Astrocyte (in vitro differentiated cells and primary cell): ENCODE results near the gene UBE2R2. TPM values are rescaled to one million over a fixed set of nuclear protein-coding genes. Genes with fewer than 3 reads are reported as not detected.

ENCODE experiments used
- DNase-seq: peaks from one replicate; pipeline ENCODE4 v3.0.0-alpha.2; 2010; ENCODE audit warnings: low read depth
- FAIRE-seq: peaks from 2 replicates; lab custom pipeline; 2011; peaks lifted over from hg19 to GRCh38; lab: Jason Lieb, UNC
- H2AFZ ChIP-seq: 2 replicates; pipeline ENCODE4 v1.6.0; 2012; ENCODE audit warnings: low read depth, low read length, inconsistent platforms
- H3K27ac ChIP-seq: 2 replicates; pipeline ENCODE4 v1.5.1; 2011; ENCODE audit warnings: low read depth, low read length, inconsistent platforms
- H3K27me3 ChIP-seq: 2 replicates; pipeline ENCODE4 v1.6.0; 2011; ENCODE audit warnings: low read length, inconsistent platforms; ENCODE audit not compliant: insufficient read depth
- H3K36me3 ChIP-seq: 2 replicates; pipeline ENCODE4 v1.5.1; 2011; ENCODE audit warnings: low read length, inconsistent platforms; ENCODE audit not compliant: insufficient read depth
- H3K4me1 ChIP-seq: 2 replicates; pipeline ENCODE4 v1.5.1; 2011; ENCODE audit warnings: low read length, inconsistent platforms; ENCODE audit not compliant: insufficient read depth
- H3K4me2 ChIP-seq: 2 replicates; pipeline ENCODE4 v1.6.0; 2012; ENCODE audit warnings: low read length, inconsistent platforms
- H3K4me3 ChIP-seq: 2 replicates; pipeline ENCODE4 v1.5.1; 2011; ENCODE audit warnings: low read depth, mild to moderate bottlenecking, low read length, inconsistent platforms; ENCODE audit not compliant: insufficient read depth
- H3K79me2 ChIP-seq: 2 replicates; pipeline ENCODE4 v1.6.0; 2012; ENCODE audit warnings: mild to moderate bottlenecking, low read length, inconsistent platforms; ENCODE audit not compliant: insufficient read depth
- H3K9ac ChIP-seq: 2 replicates; pipeline ENCODE4 v1.6.0; 2012; ENCODE audit warnings: mild to moderate bottlenecking, low read length, inconsistent platforms
- H3K9me3 ChIP-seq: 2 replicates; pipeline ENCODE4 v1.5.1; 2012; ENCODE audit warnings: low read depth, mild to moderate bottlenecking, low read length, inconsistent platforms; ENCODE audit not compliant: insufficient read depth
- H4K20me1 ChIP-seq: 2 replicates; pipeline ENCODE4 v1.6.0; 2012; ENCODE audit warnings: low read length, inconsistent platforms; ENCODE audit not compliant: insufficient read depth
- H3K27ac Mint-ChIP-seq: one replicate; pipeline ENCODE4 v1.8.0; 2021; ENCODE audit warnings: mild to moderate bottlenecking, mixed read lengths; ENCODE audit not compliant: unreplicated experiment
- H3K27me3 Mint-ChIP-seq: one replicate; pipeline ENCODE4 v1.8.0; 2021; ENCODE audit warnings: low read depth, mixed read lengths; ENCODE audit not compliant: unreplicated experiment
- H3K36me3 Mint-ChIP-seq: one replicate; pipeline ENCODE4 v1.8.0; 2021; ENCODE audit warnings: low read depth, mixed read lengths; ENCODE audit not compliant: unreplicated experiment
- H3K4me1 Mint-ChIP-seq: one replicate; pipeline ENCODE4 v1.8.0; 2021; ENCODE audit warnings: low read depth, mixed read lengths; ENCODE audit not compliant: unreplicated experiment
- H3K4me3 Mint-ChIP-seq: one replicate; pipeline ENCODE4 v1.8.0; 2021; ENCODE audit warnings: mild to moderate bottlenecking, moderate library complexity, mixed read lengths; ENCODE audit not compliant: unreplicated experiment
- H3K9me3 Mint-ChIP-seq: one replicate; pipeline ENCODE4 v1.8.0; 2021; ENCODE audit warnings: mild to moderate bottlenecking, mixed read lengths; ENCODE audit not compliant: unreplicated experiment
- CTCF ChIP-seq: IDR thresholded peaks from 2 replicates; pipeline ENCODE4 v1.5.1; 2011; ENCODE audit warnings: low read depth, mild to moderate bottlenecking, inconsistent platforms, low read length, moderate library complexity; ENCODE audit not compliant: insufficient read depth
- EZH2 ChIP-seq: IDR thresholded peaks from 2 replicates; pipeline ENCODE4 v1.6.1; 2012; ENCODE audit warnings: mild to moderate bottlenecking, low read length, inconsistent platforms; ENCODE audit not compliant: insufficient read depth
- total RNA-seq: library from RNA; stranded (reverse); gene quantifications from 2 replicates; pipeline ENCODE4 v1.2.1, GENCODE V29; 2021

The UBE2R2 gene
- total RNA-seq, 1 donor from 2014 or later = 48.7 TPM

GRCh38 chr9:33856247-33856646, 39.3 kb downstream of the UBE2R2 start:
- Histone ChIP-seq H2AFZ (no peak overlapping the region), H4K20me1 (peaks cover 98% of the 10 kb centered on the region), H3K4me3 (no peak overlapping the region), H3K36me3 (no peaks in the 10 kb centered on the region), H3K27me3 (no peaks in the 10 kb centered on the region), H3K4me2 (no peak overlapping the region), H3K9me3 (no peaks in the 10 kb centered on the region), H3K4me1 (peaks cover 9% of the 10 kb centered on the region), H3K9ac (no peak overlapping the region), H3K79me2 (peaks cover 97% of the 10 kb centered on the region), H3K27ac (no peak overlapping the region)
- FAIRE-seq (no peak), DNase-seq (no peak)
- Mint-ChIP-seq H3K36me3 (peaks cover 6% of the 10 kb centered on the region), H3K27ac (no peak overlapping the region), H3K9me3 (no peaks in the 10 kb centered on the region), H3K4me3 (no peak overlapping the region), H3K27me3 (no peaks in the 10 kb centered on the region), H3K4me1 (peaks cover 35% of the 10 kb centered on the region)
- TF ChIP-seq EZH2 (no peak), CTCF (no peak)

DNA sequence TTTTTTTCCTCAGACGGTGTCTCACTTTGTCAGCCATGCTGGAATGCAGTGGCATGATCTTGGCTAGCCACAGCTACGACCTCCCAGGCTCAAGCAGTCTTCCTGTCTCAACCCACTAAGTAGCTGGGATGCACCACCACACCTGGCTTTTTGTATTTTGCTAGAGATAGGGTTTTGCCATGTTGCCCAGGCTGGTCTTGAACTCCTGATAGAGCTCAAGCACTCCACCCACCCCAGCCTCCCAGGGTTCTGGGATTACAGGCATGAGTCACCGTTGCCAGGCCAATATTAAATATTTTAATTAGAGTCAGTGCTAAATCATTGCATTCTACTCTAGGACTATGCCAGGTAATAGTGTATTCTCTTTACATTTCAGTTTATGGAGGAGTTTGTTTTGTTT, 41.5 kb downstream of the UBE2R2 start:
- Histone ChIP-seq H3K79me2 (peaks cover 97% of the 10 kb centered on the region), H3K27me3 (no peaks in the 10 kb centered on the region), H3K27ac (no peak overlapping the region), H4K20me1 (peaks cover 94% of the 10 kb centered on the region), H3K9me3 (no peaks in the 10 kb centered on the region), H2AFZ (no peak overlapping the region), H3K4me1 (peaks cover 6% of the 10 kb centered on the region), H3K4me2 (no peak overlapping the region), H3K36me3 (no peaks in the 10 kb centered on the region), H3K9ac (no peak overlapping the region), H3K4me3 (no peak overlapping the region)
- Mint-ChIP-seq H3K9me3 (no peaks in the 10 kb centered on the region), H3K27me3 (no peaks in the 10 kb centered on the region), H3K36me3 (peaks cover 9% of the 10 kb centered on the region), H3K4me1 (peaks cover 36% of the 10 kb centered on the region), H3K4me3 (no peak overlapping the region), H3K27ac (peak overlapping the region; percentile 5)
- TF ChIP-seq CTCF (no peak), EZH2 (no peak)
- FAIRE-seq = no peak
- peak; percentile 35 for DNase-seq

- Histone ChIP-seq H3K9me3 (no peaks in the 10 kb centered on the region), H3K9ac (no peak overlapping the region), H3K27me3 (no peaks in the 10 kb centered on the region), H3K4me1 (peaks cover 6% of the 10 kb centered on the region), H2AFZ (no peak overlapping the region), H3K4me2 (no peak overlapping the region), H4K20me1 (peaks cover 88% of the 10 kb centered on the region), H3K4me3 (no peak overlapping the region), H3K36me3 (no peaks in the 10 kb centered on the region), H3K27ac (no peak overlapping the region), H3K79me2 (peaks cover 95% of the 10 kb centered on the region)
- Mint-ChIP-seq H3K27ac (peak overlapping the region; percentile 93), H3K9me3 (no peaks in the 10 kb centered on the region), H3K36me3 (peaks cover 8% of the 10 kb centered on the region), H3K4me1 (peaks cover 33% of the 10 kb centered on the region), H3K4me3 (no peak overlapping the region), H3K27me3 (no peaks in the 10 kb centered on the region)
- FAIRE-seq (no peak), DNase-seq (peak; percentile 47)
- no peak for TF ChIP-seq EZH2
- TF ChIP-seq CTCF = peak; percentile 12
Measured at GRCh38 chr9:33860200-33860871, 43.4 kb downstream of the UBE2R2 start.
